NOMO-1 treated with dmso at 0.1 percent for 144 hours (cell line): ENCODE data around the gene RHOU.
"Not testable (repeated sequence)": the region's sequence is repeated elsewhere in the genome, so short reads cannot be mapped to it uniquely, and the experiment has no call there.

Experiments
- DNase-seq: peaks from one replicate; lab custom pipeline; 2025; ENCODE audit not compliant: unreplicated experiment; lab: John Stamatoyannopoulos, UW

The RHOU gene

GRCh38 chr1:228734881-228735801, at the start of gene RHOU:
Gene RHOU, plus strand, starts transcription at chr1:228735479. Its CDS starts 264 bp downstream, at chr1:228735743.
- peak; percentile 34 for DNase-seq

- no peak for DNase-seq
These were observed 47.7 kb upstream of the RHOU start for GRCh38 chr1:228687587-228687986.

- no peak for DNase-seq
These were observed 46.0 kb upstream of the RHOU start for GRCh38 chr1:228689255-228689654.

GRCh38 chr1:228691211-228691610, 44.1 kb upstream of the RHOU start:
- no peak for DNase-seq

- peak; percentile 38 for DNase-seq
These were observed 43.4 kb upstream of the RHOU start for GRCh38 chr1:228691926-228692325.

GRCh38 chr1:228694447-228694846, 40.8 kb upstream of the RHOU start:
- not testable (repeated sequence) for DNase-seq

GRCh38 chr1:228695015-228695955, 40.0 kb upstream of the RHOU start:
- no peak for DNase-seq

- DNase-seq = peak; percentile 51
These were observed 37.9 kb upstream of the RHOU start for GRCh38 chr1:228697207-228698016.

GRCh38 chr1:228698017-228698329, 37.3 kb upstream of the RHOU start:
- DNase-seq = no peak

GRCh38 chr1:228702433-228702832, 32.8 kb upstream of the RHOU start:
- no peak for DNase-seq

GRCh38 chr1:228706305-228706704, 29.0 kb upstream of the RHOU start:
- DNase-seq = no peak

- DNase-seq = no peak
These were observed 18.2 kb upstream of the RHOU start for GRCh38 chr1:228717081-228717480.

GRCh38 chr1:228721407-228721806, 13.9 kb upstream of the RHOU start:
- no peak for DNase-seq

- no peak for DNase-seq
These were observed 12.0 kb upstream of the RHOU start for GRCh38 chr1:228723287-228723686.

- DNase-seq = no peak
These were observed 11.4 kb upstream of the RHOU start for GRCh38 chr1:228723921-228724320.

- no peak for DNase-seq
These were observed 10.1 kb upstream of the RHOU start for GRCh38 chr1:228725178-228725577.

- no peak for DNase-seq
These were observed 7.6 kb upstream of the RHOU start for GRCh38 chr1:228727681-228728171.

GRCh38 chr1:228732426-228732825, 2.9 kb upstream of the RHOU start:
- no peak for DNase-seq

GRCh38 chr1:228733576-228733975, 1.7 kb upstream of the RHOU start:
- no peak for DNase-seq

GRCh38 chr1:228735871-228736586, 750 bp downstream of the RHOU start:
- DNase-seq = no peak
